Keratinocyte (primary cell): ENCODE data around the gene LRIG3. TPM values are rescaled to one million over a fixed set of nuclear protein-coding genes. Genes with fewer than 3 reads are reported as not detected.
"Not testable (repeated sequence)": the region's sequence is repeated elsewhere in the genome, so short reads cannot be mapped to it uniquely, and the experiment has no call there.

Experiments
- DNase-seq: peaks from one replicate; pipeline ENCODE4 v3.0.0-alpha.2; 2011; ENCODE audit warnings: low read depth, missing footprints, low spot score
- FAIRE-seq: peaks from 2 replicates; lab custom pipeline; 2011; peaks lifted over from hg19 to GRCh38; lab: Jason Lieb, UNC
- H2AFZ ChIP-seq: 2 replicates; pipeline ENCODE4 v1.6.0; 2012; ENCODE audit warnings: low read length, control low read depth, inconsistent platforms; ENCODE audit not compliant: control insufficient read depth
- H3K27ac ChIP-seq: 2 replicates; pipeline ENCODE4 v1.5.1; 2011; ENCODE audit warnings: low read length; ENCODE audit not compliant: control insufficient read depth, insufficient read depth
- H3K27me3 ChIP-seq: 3 replicates; pipeline ENCODE4 v1.6.0; 2011; ENCODE audit warnings: low read length; ENCODE audit not compliant: control insufficient read depth, insufficient read depth; ENCODE audit errors: extremely low read depth
- H3K36me3 ChIP-seq, 2 experiments: 2 replicates in 1 of 2; 3 replicates in 1 of 2; pipeline ENCODE4 v1.5.1; 2011; ENCODE audit warnings: low read length in 2 of 2, mild to moderate bottlenecking in 1 of 2; ENCODE audit not compliant: control insufficient read depth in 2 of 2, insufficient read depth in 2 of 2; ENCODE audit errors: extremely low read depth in 1 of 2
- H3K4me1 ChIP-seq: 3 replicates; pipeline ENCODE4 v1.5.1; 2011; ENCODE audit warnings: low read length; ENCODE audit not compliant: control insufficient read depth, insufficient read depth; ENCODE audit errors: extremely low read depth
- H3K4me2 ChIP-seq: 3 replicates; pipeline ENCODE4 v1.6.0; 2011; ENCODE audit warnings: low read depth, low read length; ENCODE audit not compliant: control insufficient read depth, insufficient read depth; ENCODE audit errors: extremely low read depth
- H3K4me3 ChIP-seq, 3 experiments: fragments of 200-600 bp in 1 of 3; sonication (generic) in 1 of 3; 2 replicates in 2 of 3; 3 replicates in 1 of 3; pipeline ENCODE4 v1.5.1; 2011 to 2016; ENCODE audit warnings: low read length in 3 of 3, mild to moderate bottlenecking in 3 of 3, control low read depth in 2 of 3, inconsistent platforms in 1 of 3, low read depth in 1 of 3, mixed read lengths in 1 of 3, mixed run types in 1 of 3, moderate library complexity in 1 of 3; ENCODE audit not compliant: control insufficient read depth in 2 of 3, insufficient read depth in 2 of 3; ENCODE audit errors: extremely low read depth in 1 of 3
- H3K79me2 ChIP-seq: 2 replicates; pipeline ENCODE4 v1.6.0; 2012; ENCODE audit warnings: low read length; ENCODE audit not compliant: control insufficient read depth, insufficient read depth
- H3K9ac ChIP-seq: 3 replicates; pipeline ENCODE4 v1.6.0; 2011; ENCODE audit warnings: low read length; ENCODE audit not compliant: control insufficient read depth, insufficient read depth; ENCODE audit errors: extremely low read depth
- H3K9me1 ChIP-seq: 3 replicates; pipeline ENCODE4 v1.6.0; 2011; ENCODE audit warnings: low read length; ENCODE audit not compliant: control insufficient read depth, insufficient read depth; ENCODE audit errors: extremely low read depth
- H3K9me3 ChIP-seq: 2 replicates; pipeline ENCODE4 v1.5.1; 2012; ENCODE audit warnings: low read depth, low read length; ENCODE audit not compliant: control insufficient read depth
- H4K20me1 ChIP-seq: 3 replicates; pipeline ENCODE4 v1.6.0; 2011; ENCODE audit warnings: low read length; ENCODE audit not compliant: control insufficient read depth, insufficient read depth; ENCODE audit errors: extremely low read depth
- EZH2 ChIP-seq: IDR thresholded peaks from one replicate; pipeline ENCODE4 v1.6.1; 2012; ENCODE audit warnings: inconsistent platforms, mild to moderate bottlenecking, low read length, moderate library complexity
- dilution Hi-C: fragments of 300-500 bp; cut with MboI; formaldehyde crosslinking; loops from one replicate; pipeline ENCODE4 v1.7.0; 2020; ENCODE audit warnings: low sequenced_read_pairs; ENCODE audit not compliant: extremely low pct_ligation_motif_present
- polyA plus RNA-seq, 5 experiments: library from polyadenylated mRNA; depleted of rRNA in 3 of 5; stranded (reverse) in 3 of 5; stranded (forward) in 1 of 5; unstranded in 1 of 5; fragments of >200 nt; gene quantifications; 1 replicate in 1 of 5; 2 replicates in 3 of 5; 3 replicates in 1 of 5; pipeline versions ENCODE4 v1.2.1 to v1.2.3, GENCODE V29; 2011 to 2012; ENCODE audit warnings: missing spikeins in 2 of 5, low read depth in 1 of 5, low replicate concordance in 1 of 5
- TF ChIP-seq, protein P1 (sequence below), 3 experiments: IDR thresholded peaks in 1 of 3; conservative IDR thresholded peaks in 1 of 3; optimal IDR thresholded peaks in 1 of 3; 2 replicates in 2 of 3; 3 replicates in 1 of 3; pipeline versions ENCODE3 to v1.5.1; 2011; ENCODE audit warnings: low read length in 3 of 3, mild to moderate bottlenecking in 3 of 3, moderate library complexity in 2 of 3, control low read depth in 1 of 3, inconsistent platforms in 1 of 3; ENCODE audit not compliant: insufficient read depth in 2 of 3; ENCODE audit errors: extremely low read depth in 1 of 3

LRIG3 gene
- polyA plus RNA-seq, 1 donor (not counting 4 experiments of a cell fraction or from before 2014, with no cell fraction given), result 30.9 TPM

DNA sequence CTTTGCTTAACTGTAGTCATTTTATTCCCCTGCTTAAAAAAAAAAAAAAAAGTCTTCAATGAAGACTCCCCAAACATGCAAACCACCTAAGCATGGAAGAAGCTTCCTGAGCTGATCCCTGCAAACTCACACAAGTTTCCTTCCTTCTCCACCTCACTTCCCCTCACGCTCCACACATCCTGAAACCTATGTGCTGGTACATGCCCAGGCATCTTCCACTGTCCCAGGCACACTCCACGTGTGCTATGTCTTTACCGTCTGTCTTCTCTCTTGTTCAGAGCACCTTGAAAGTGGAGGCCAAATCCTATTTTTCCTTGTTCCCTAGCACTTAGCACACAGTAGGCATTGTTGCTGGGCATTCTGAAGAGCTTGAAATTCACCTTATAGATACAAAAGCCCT lies 13.4 kb downstream of the LRIG3 start:
- H3K4me2 ChIP-seq, result peak overlapping the region; percentile 39
- dilution Hi-C loops, result no loop called here
- H4K20me1 ChIP-seq, result no peaks in the 10 kb centered on the region
- peak overlapping the region; percentile 38 for H3K9ac ChIP-seq
- no peak for DNase-seq
- FAIRE-seq, result peak; percentile 99
- H3K79me2 ChIP-seq, result peaks cover 65% of the 10 kb centered on the region
- no peak for TF ChIP-seq EZH2
- TF ChIP-seq, protein P1, sequence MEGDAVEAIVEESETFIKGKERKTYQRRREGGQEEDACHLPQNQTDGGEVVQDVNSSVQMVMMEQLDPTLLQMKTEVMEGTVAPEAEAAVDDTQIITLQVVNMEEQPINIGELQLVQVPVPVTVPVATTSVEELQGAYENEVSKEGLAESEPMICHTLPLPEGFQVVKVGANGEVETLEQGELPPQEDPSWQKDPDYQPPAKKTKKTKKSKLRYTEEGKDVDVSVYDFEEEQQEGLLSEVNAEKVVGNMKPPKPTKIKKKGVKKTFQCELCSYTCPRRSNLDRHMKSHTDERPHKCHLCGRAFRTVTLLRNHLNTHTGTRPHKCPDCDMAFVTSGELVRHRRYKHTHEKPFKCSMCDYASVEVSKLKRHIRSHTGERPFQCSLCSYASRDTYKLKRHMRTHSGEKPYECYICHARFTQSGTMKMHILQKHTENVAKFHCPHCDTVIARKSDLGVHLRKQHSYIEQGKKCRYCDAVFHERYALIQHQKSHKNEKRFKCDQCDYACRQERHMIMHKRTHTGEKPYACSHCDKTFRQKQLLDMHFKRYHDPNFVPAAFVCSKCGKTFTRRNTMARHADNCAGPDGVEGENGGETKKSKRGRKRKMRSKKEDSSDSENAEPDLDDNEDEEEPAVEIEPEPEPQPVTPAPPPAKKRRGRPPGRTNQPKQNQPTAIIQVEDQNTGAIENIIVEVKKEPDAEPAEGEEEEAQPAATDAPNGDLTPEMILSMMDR (optimal IDR thresholded peaks at IDR 0.05 in 1 of 3, IDR thresholded peaks at IDR 0.05 in 1 of 3, conservative IDR thresholded peaks at IDR 0.05 in 1 of 3; ENCODE audit: extremely low read depth in 1 of 3, insufficient read depth in 2 of 3, low read length in 3 of 3), result no peak
- peaks cover 2% of the 10 kb centered on the region for H3K9me3 ChIP-seq
- no peaks in the 10 kb centered on the region for H3K27me3 ChIP-seq
- peak overlapping the region; percentile 78 for H3K27ac ChIP-seq
- H3K36me3 ChIP-seq, result peaks cover 9 to 20% of the 10 kb centered on the region in 2 experiments
- H2AFZ ChIP-seq, result no peak overlapping the region
- H3K4me1 ChIP-seq, result peaks cover 21% of the 10 kb centered on the region
- no peak overlapping the region for H3K4me3 ChIP-seq
- no peaks in the 10 kb centered on the region for H3K9me1 ChIP-seq

DNA sequence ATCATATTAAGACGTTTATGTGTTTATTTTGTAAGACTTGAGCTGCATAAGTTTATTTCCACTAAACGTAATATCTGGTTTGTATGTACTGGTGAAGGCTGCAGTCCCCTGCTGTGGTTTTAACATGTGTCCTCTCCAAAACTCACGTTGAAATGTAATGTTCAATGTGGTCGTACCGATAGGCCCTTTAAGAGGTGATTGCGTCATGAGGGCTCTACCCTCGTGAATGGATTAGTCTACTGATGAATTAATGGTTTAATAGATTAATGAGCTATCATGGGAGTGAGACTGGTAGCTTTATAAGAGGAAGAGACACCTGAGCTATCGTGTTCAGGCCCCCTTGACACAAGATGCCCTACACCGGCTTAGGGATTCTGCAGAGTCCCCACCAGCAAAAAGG lies 14.9 kb downstream of the LRIG3 start:
- peaks cover 13 to 23% of the 10 kb centered on the region in 2 experiments for H3K36me3 ChIP-seq

DNA sequence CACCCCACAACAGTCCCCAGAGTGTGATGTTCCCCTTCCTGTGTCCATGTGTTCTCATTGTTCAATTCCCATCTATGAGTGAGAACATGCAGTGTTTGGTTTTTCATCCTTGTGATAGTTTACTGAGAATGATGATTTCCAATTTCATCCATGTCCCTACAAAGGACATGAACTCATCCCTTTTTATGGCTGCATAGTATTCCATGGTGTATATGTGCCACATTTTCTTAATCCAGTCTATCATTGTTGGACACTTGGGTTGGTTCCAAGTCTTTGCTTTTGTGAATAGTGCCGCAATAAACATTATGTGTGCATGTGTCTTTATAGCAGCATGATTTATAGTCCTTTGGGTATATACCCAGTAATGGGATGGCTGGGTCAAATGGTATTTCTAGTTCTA lies 17.6 kb downstream of the LRIG3 start:
- H2AFZ ChIP-seq, FAIRE-seq, H3K4me2 ChIP-seq, DNase-seq, H3K9ac ChIP-seq, H3K4me3 ChIP-seq, H3K27ac ChIP-seq, H3K27me3 ChIP-seq, dilution Hi-C loops, H3K9me3 ChIP-seq, H3K9me1 ChIP-seq, H4K20me1 ChIP-seq: not testable (repeated sequence)
- H3K36me3 ChIP-seq, result peaks cover 7 to 20% of the 10 kb centered on the region in 2 experiments
- peaks cover 25% of the 10 kb centered on the region for H3K4me1 ChIP-seq
- peaks cover 63% of the 10 kb centered on the region for H3K79me2 ChIP-seq

More for the DNA sequence above, 14.9 kb downstream of the LRIG3 start:
- Histone ChIP-seq H3K79me2 (peaks cover 67% of the 10 kb centered on the region), H3K4me1 (peaks cover 26% of the 10 kb centered on the region), H3K27ac (no peak overlapping the region), H3K9me3 (peaks cover 2% of the 10 kb centered on the region), H4K20me1 (no peaks in the 10 kb centered on the region), H3K27me3 (no peaks in the 10 kb centered on the region), H3K4me3 (no peak overlapping the region), H3K9ac (no peak overlapping the region), H3K9me1 (no peaks in the 10 kb centered on the region), H3K4me2 (no peak overlapping the region), H2AFZ (no peak overlapping the region)
- no peak for DNase-seq
- FAIRE-seq, result no peak
- dilution Hi-C loops, result no loop called here
- TF ChIP-seq, protein P1 (optimal IDR thresholded peaks at IDR 0.05 in 1 of 3, IDR thresholded peaks at IDR 0.05 in 1 of 3, conservative IDR thresholded peaks at IDR 0.05 in 1 of 3; ENCODE audit: extremely low read depth in 1 of 3, insufficient read depth in 2 of 3, low read length in 3 of 3), result no peak
- no peak for TF ChIP-seq EZH2
